CD4-positive, alpha-beta T cell (primary cell): ENCODE results near the gene FBXO21. TPM values are rescaled to one million over a fixed set of nuclear protein-coding genes. Genes with fewer than 3 reads are reported as not detected.

Source experiments
- ATAC-seq: fragments of 200-7000 bp; cut with Tn5 transposase; one replicate; pipeline ENCODE4 v1.10.0; 2022; ENCODE audit warnings: mild to moderate bottlenecking; ENCODE audit not compliant: poor library complexity
- CTCF ChIA-PET: fragments of 350-600 bp; sonication (Branson Sonifier 250); formaldehyde crosslinking; loops from one replicate; lab custom pipeline; 2021; ENCODE audit warnings: antibody characterized with exemption, inconsistent platforms; lab: Charles Lee
- POLR2A ChIA-PET: fragments of 350-600 bp; sonication (Branson Sonifier 250); formaldehyde crosslinking; loops from one replicate; lab custom pipeline; 2021; ENCODE audit warnings: antibody characterized with exemption, inconsistent platforms; lab: Charles Lee
- DNase-seq, 14 experiments: peaks; one replicate each; pipeline ENCODE4 v3.0.0-alpha.2; 2013 to 2020; ENCODE audit warnings: mixed read lengths in 2 of 14
- H3K27ac ChIP-seq, 2 donors: one replicate each; pipeline versions ENCODE4 v1.5.1 to v1.7.0; 2013; ENCODE audit warnings: low read length in 2 of 2, low read depth in 1 of 2, mild to moderate bottlenecking in 1 of 2
- H3K27me3 ChIP-seq, 2 experiments: 1 replicate in 1 of 2; 2 replicates in 1 of 2; pipeline versions ENCODE4 v1.6.1 to v1.7.0; 2013; ENCODE audit warnings: low read length in 2 of 2, control low read depth in 1 of 2, mild to moderate bottlenecking in 1 of 2, moderate library complexity in 1 of 2; ENCODE audit not compliant: insufficient read depth in 2 of 2, control insufficient read depth in 1 of 2
- H3K36me3 ChIP-seq: one replicate; pipeline ENCODE4 v1.6.1; 2013; ENCODE audit warnings: low read length, control low read depth; ENCODE audit not compliant: insufficient read depth
- H3K4me1 ChIP-seq: one replicate; pipeline ENCODE4 v1.6.1; 2013; ENCODE audit warnings: low read length, control low read depth; ENCODE audit not compliant: insufficient read depth
- H3K4me3 ChIP-seq: one replicate; pipeline ENCODE4 v1.5.1; 2013; ENCODE audit warnings: mild to moderate bottlenecking, low read length, moderate library complexity
- H3K9me3 ChIP-seq, 2 experiments: 1 replicate in 1 of 2; 2 replicates in 1 of 2; pipeline versions ENCODE4 v1.6.1 to v1.7.0; 2013; ENCODE audit warnings: low read length in 2 of 2, mild to moderate bottlenecking in 2 of 2, control low read depth in 1 of 2, moderate library complexity in 1 of 2; ENCODE audit not compliant: control insufficient read depth in 1 of 2, insufficient read depth in 1 of 2
- H3K27ac Mint-ChIP-seq: one replicate; pipeline ENCODE4 v1.8.0; 2020; ENCODE audit warnings: mixed read lengths
- H3K27me3 Mint-ChIP-seq: one replicate; pipeline ENCODE4 v1.8.0; 2021; ENCODE audit warnings: mixed read lengths
- H3K36me3 Mint-ChIP-seq: one replicate; pipeline ENCODE4 v1.8.0; 2021; ENCODE audit warnings: low read depth, mixed read lengths
- H3K4me1 Mint-ChIP-seq: one replicate; pipeline ENCODE4 v1.8.0; 2021; ENCODE audit warnings: low read depth, mixed read lengths
- H3K4me3 Mint-ChIP-seq: one replicate; pipeline ENCODE4 v1.8.0; 2020; ENCODE audit warnings: mild to moderate bottlenecking, mixed read lengths
- H3K9me3 Mint-ChIP-seq: one replicate; pipeline ENCODE4 v1.8.0; 2020; ENCODE audit warnings: mixed read lengths
- CTCF ChIP-seq: fragments of 200-600 bp; IDR thresholded peaks from one replicate; pipeline ENCODE4 v1.8.0; 2022; ENCODE audit warnings: antibody characterized with exemption, mild to moderate bottlenecking
- intact Hi-C, 2 experiments: fragments of 100-400 bp; cut with DNase I in 1 of 2; cut with micrococcal nuclease in 1 of 2; formaldehyde crosslinking; loops; one replicate each; pipeline versions ENCODE4 v1.15.1 to v1.9.0; 2023 to 2025; cut with DNase I, micrococcal nuclease
- total RNA-seq, 174 experiments: library from RNA in 2 of 174; stranded (reverse) in 2 of 174; gene quantifications; one replicate each; pipeline ENCODE4 v1.2.3 and lab custom pipeline; 2021 to 2026

The FBXO21 gene
- total RNA-seq, 2 experiments from 2014 or later, result 67.7 to 67.9 TPM

- Mint-ChIP-seq H3K9me3 (no peaks in the 10 kb centered on the region), H3K27me3 (peaks cover 19% of the 10 kb centered on the region), H3K4me1 (no peaks in the 10 kb centered on the region), H3K36me3 (no peaks in the 10 kb centered on the region), H3K4me3 (no peak overlapping the region), H3K27ac (no peak overlapping the region)
- Histone ChIP-seq H3K4me1 (no peaks in the 10 kb centered on the region), H3K27me3 (peaks cover 3 to 6% of the 10 kb centered on the region in 2 experiments), H3K27ac (no peak overlapping the region), H3K36me3 (no peaks in the 10 kb centered on the region), H3K4me3 (no peak overlapping the region), H3K9me3 (no peaks in the 10 kb centered on the region)
- intact Hi-C loops, result no loop called here
- no peak for DNase-seq
- ATAC-seq, result no peak
- TF ChIP-seq CTCF, result no peak
- ChIA-PET POLR2A (no interaction called here), CTCF (no interaction called here)
These were observed 27.9 kb upstream of the FBXO21 start for GRCh38 chr12:117218149-117218548.

GRCh38 chr12:117216686-117217085, 26.4 kb upstream of the FBXO21 start:
- Histone ChIP-seq H3K27me3 (peaks cover 3 to 6% of the 10 kb centered on the region in 2 experiments), H3K36me3 (no peaks in the 10 kb centered on the region), H3K4me1 (no peaks in the 10 kb centered on the region), H3K9me3 (no peaks in the 10 kb centered on the region), H3K27ac (no peak overlapping the region), H3K4me3 (no peak overlapping the region)
- CTCF ChIA-PET, result no interaction called here
- Mint-ChIP-seq H3K27ac (no peak overlapping the region), H3K27me3 (peaks cover 24% of the 10 kb centered on the region), H3K36me3 (no peaks in the 10 kb centered on the region), H3K4me3 (no peak overlapping the region), H3K9me3 (no peaks in the 10 kb centered on the region), H3K4me1 (no peaks in the 10 kb centered on the region)
- intact Hi-C loops, result no loop called here
- no peak for TF ChIP-seq CTCF
- POLR2A ChIA-PET, result no interaction called here
- ATAC-seq (no peak), DNase-seq (no peak)

- no peak for TF ChIP-seq CTCF
- Mint-ChIP-seq H3K27ac (no peak overlapping the region), H3K27me3 (peaks cover 30% of the 10 kb centered on the region), H3K4me3 (no peak overlapping the region), H3K4me1 (no peaks in the 10 kb centered on the region), H3K9me3 (no peaks in the 10 kb centered on the region), H3K36me3 (no peaks in the 10 kb centered on the region)
- DNase-seq (no peak), ATAC-seq (no peak)
- no peak overlapping the region for H3K27ac ChIP-seq
- H3K9me3 ChIP-seq, result no peaks in the 10 kb centered on the region
- H3K4me3 ChIP-seq, result no peak overlapping the region
- no peaks in the 10 kb centered on the region for H3K27me3 ChIP-seq
- POLR2A ChIA-PET, result no interaction called here
- CTCF ChIA-PET, result no interaction called here
- no peaks in the 10 kb centered on the region for H3K4me1 ChIP-seq
- H3K36me3 ChIP-seq, result no peaks in the 10 kb centered on the region
- intact Hi-C loops, result loop anchor here (5.0 kb wide), 1 partner anchor 373 kb away; no protein-coding TSS in a partner anchor
These were observed 24.5 kb upstream of the FBXO21 start for GRCh38 chr12:117214797-117215196.
